GM18951 (cell line): Measurements from ENCODE around the gene AP2A1.

Experiments
- POLR2A ChIP-seq: IDR thresholded peaks from 4 replicates; pipeline ENCODE4 v1.6.1; 2011; ENCODE audit warnings: mild to moderate bottlenecking; ENCODE audit not compliant: insufficient read length, insufficient read depth; ENCODE audit errors: extremely low read depth
- in situ Hi-C: fragments of 300-500 bp; cut with MboI; formaldehyde crosslinking; loops from one replicate; pipeline ENCODE4 v1.12.0; 2022; ENCODE audit warnings: low sequenced_read_pairs, mixed read lengths, inconsistent platforms; ENCODE audit not compliant: unreplicated experiment

The AP2A1 gene

GRCh38 chr19:49792829-49793560 lies 26.2 kb downstream of the AP2A1 start:
- no peak for TF ChIP-seq POLR2A
- in situ Hi-C loops, result no loop called here

GRCh38 chr19:49793561-49793840 lies 26.7 kb downstream of the AP2A1 start:
- in situ Hi-C loops, result no loop called here

GRCh38 chr19:49795615-49796014 lies 28.8 kb downstream of the AP2A1 start:
- in situ Hi-C loops, result no loop called here
- no peak for TF ChIP-seq POLR2A

More at GRCh38 chr19:49793561-49793840, 26.7 kb downstream of the AP2A1 start:
- no peak for TF ChIP-seq POLR2A

- in situ Hi-C loops, result no loop called here
- no peak for TF ChIP-seq POLR2A
Observed at GRCh38 chr19:49798574-49798973, 31.8 kb downstream of the AP2A1 start.

- in situ Hi-C loops, result no loop called here
- TF ChIP-seq POLR2A, result no peak
Observed at GRCh38 chr19:49799271-49799797, 32.5 kb downstream of the AP2A1 start.

GRCh38 chr19:49799798-49800376 lies 33.1 kb downstream of the AP2A1 start:
- in situ Hi-C loops, result no loop called here
- no peak for TF ChIP-seq POLR2A

GRCh38 chr19:49800771-49801170 lies 34.0 kb downstream of the AP2A1 start:
- no peak for TF ChIP-seq POLR2A

GRCh38 chr19:49801401-49801888 lies 34.6 kb downstream of the AP2A1 start:
- in situ Hi-C loops, result no loop called here
- TF ChIP-seq POLR2A, result no peak

More at GRCh38 chr19:49800771-49801170, 34.0 kb downstream of the AP2A1 start:
- in situ Hi-C loops, result no loop called here

GRCh38 chr19:49801966-49802661 lies 35.3 kb downstream of the AP2A1 start:
- in situ Hi-C loops, result no loop called here
- no peak for TF ChIP-seq POLR2A

- no peak for TF ChIP-seq POLR2A
- in situ Hi-C loops, result no loop called here
Observed at GRCh38 chr19:49802836-49803528, 36.2 kb downstream of the AP2A1 start.

GRCh38 chr19:49803529-49803856 lies 36.7 kb downstream of the AP2A1 start:
- no peak for TF ChIP-seq POLR2A
- in situ Hi-C loops, result no loop called here

GRCh38 chr19:49805822-49806619 lies 39.2 kb downstream of the AP2A1 start:
- in situ Hi-C loops, result no loop called here
- TF ChIP-seq POLR2A, result no peak
